ENCODE results near the gene EDIL3. TPM values are rescaled to one million over a fixed set of nuclear protein-coding genes. Genes with fewer than 3 reads are reported as not detected.

Gene EDIL3
- total RNA-seq, 1 experiment from 2014 or later = not detected

GRCh38 chr5:84419742-84420141 lies 35.1 kb upstream of the EDIL3 start:
- DNase-seq = no peak
- Mint-ChIP-seq H3K36me3 (ENCODE audit: insufficient read depth, unreplicated experiment) (no peaks in the 10 kb centered on the region), H3K4me3 (ENCODE audit: unreplicated experiment) (no peak overlapping the region), H3K9me3 (ENCODE audit: unreplicated experiment) (no peaks in the 10 kb centered on the region), H3K27me3 (ENCODE audit: insufficient read depth, unreplicated experiment) (no peaks in the 10 kb centered on the region), H3K4me1 (ENCODE audit: low read depth, unreplicated experiment) (no peaks in the 10 kb centered on the region), H3K27ac (ENCODE audit: unreplicated experiment) (no peak overlapping the region)
- ChIA-PET POLR2A (no interaction called here), CTCF (no interaction called here)
- no peaks in the 10 kb centered on the region for H3K36me3 ChIP-seq (ENCODE audit: control insufficient read depth, insufficient read depth, low read length)
- BruUV-seq (replicated peaks) = no TSS peak
- intact Hi-C loops (cut with micrococcal nuclease; ENCODE audit: unreplicated experiment) = no loop called here
- no peaks in the 10 kb centered on the region for H3K27me3 ChIP-seq (replicated peaks; ENCODE audit: control insufficient read depth, insufficient read depth, low read length)
- no peaks in the 10 kb centered on the region for H3K4me1 ChIP-seq
- no peaks in the 10 kb centered on the region for H3K9me3 ChIP-seq
- TF ChIP-seq, protein P1, sequence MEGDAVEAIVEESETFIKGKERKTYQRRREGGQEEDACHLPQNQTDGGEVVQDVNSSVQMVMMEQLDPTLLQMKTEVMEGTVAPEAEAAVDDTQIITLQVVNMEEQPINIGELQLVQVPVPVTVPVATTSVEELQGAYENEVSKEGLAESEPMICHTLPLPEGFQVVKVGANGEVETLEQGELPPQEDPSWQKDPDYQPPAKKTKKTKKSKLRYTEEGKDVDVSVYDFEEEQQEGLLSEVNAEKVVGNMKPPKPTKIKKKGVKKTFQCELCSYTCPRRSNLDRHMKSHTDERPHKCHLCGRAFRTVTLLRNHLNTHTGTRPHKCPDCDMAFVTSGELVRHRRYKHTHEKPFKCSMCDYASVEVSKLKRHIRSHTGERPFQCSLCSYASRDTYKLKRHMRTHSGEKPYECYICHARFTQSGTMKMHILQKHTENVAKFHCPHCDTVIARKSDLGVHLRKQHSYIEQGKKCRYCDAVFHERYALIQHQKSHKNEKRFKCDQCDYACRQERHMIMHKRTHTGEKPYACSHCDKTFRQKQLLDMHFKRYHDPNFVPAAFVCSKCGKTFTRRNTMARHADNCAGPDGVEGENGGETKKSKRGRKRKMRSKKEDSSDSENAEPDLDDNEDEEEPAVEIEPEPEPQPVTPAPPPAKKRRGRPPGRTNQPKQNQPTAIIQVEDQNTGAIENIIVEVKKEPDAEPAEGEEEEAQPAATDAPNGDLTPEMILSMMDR (IDR thresholded peaks at IDR 0.05; ENCODE audit: insufficient read depth in 1 of 2, low read depth in 1 of 2, low read length in 1 of 2, severe bottlenecking in 1 of 2, unreplicated experiment in 1 of 2) = no peak
- H3K4me3 ChIP-seq (ENCODE audit: low read depth, low read length) = no peak overlapping the region

GRCh38 chr5:84411832-84412605 lies 27.3 kb upstream of the EDIL3 start:
- Histone ChIP-seq H3K9me3 (no peaks in the 10 kb centered on the region), H3K4me1 (no peaks in the 10 kb centered on the region), H3K27me3 (replicated peaks; ENCODE audit: control insufficient read depth, insufficient read depth, low read length) (no peaks in the 10 kb centered on the region), H3K36me3 (ENCODE audit: control insufficient read depth, insufficient read depth, low read length) (no peaks in the 10 kb centered on the region), H3K4me3 (ENCODE audit: low read depth, low read length) (no peak overlapping the region)
- no peak overlapping the region for H3K4me3 Mint-ChIP-seq (ENCODE audit: unreplicated experiment)
- H3K27ac Mint-ChIP-seq (ENCODE audit: unreplicated experiment) = no peak overlapping the region
- ChIA-PET CTCF (no interaction called here), POLR2A (no interaction called here)
- intact Hi-C loops (cut with micrococcal nuclease; ENCODE audit: unreplicated experiment) = no loop called here
- H3K27me3 Mint-ChIP-seq (ENCODE audit: insufficient read depth, unreplicated experiment) = no peaks in the 10 kb centered on the region
- H3K9me3 Mint-ChIP-seq (ENCODE audit: unreplicated experiment) = no peaks in the 10 kb centered on the region
- no peaks in the 10 kb centered on the region for H3K36me3 Mint-ChIP-seq (ENCODE audit: insufficient read depth, unreplicated experiment)
- TF ChIP-seq, protein P1 (IDR thresholded peaks at IDR 0.05; ENCODE audit: insufficient read depth in 1 of 2, low read depth in 1 of 2, low read length in 1 of 2, severe bottlenecking in 1 of 2, unreplicated experiment in 1 of 2) = no peak
- no TSS peak for BruUV-seq (replicated peaks)
- no peaks in the 10 kb centered on the region for H3K4me1 Mint-ChIP-seq (ENCODE audit: low read depth, unreplicated experiment)
- DNase-seq = no peak

DNA sequence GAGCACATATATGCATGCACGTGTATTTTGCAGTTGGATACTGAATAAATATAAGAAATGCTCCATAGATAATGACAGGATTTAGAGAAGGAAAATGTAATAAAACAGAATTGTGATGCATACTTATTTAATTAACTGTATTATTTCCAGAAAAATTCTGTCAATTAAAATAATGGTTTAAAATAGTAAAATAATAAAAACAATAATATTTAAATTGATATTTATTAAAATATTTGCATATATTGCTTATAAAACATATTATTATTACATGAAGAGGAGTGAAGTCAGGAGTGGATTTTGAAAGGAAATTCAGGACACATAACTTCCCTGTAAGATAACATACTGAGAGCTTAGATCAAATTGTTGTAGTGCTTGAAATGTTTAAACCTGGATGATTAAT lies 21.4 kb upstream of the EDIL3 start:
- Mint-ChIP-seq H3K36me3 (ENCODE audit: insufficient read depth, unreplicated experiment) (no peaks in the 10 kb centered on the region), H3K27me3 (ENCODE audit: insufficient read depth, unreplicated experiment) (no peaks in the 10 kb centered on the region), H3K27ac (ENCODE audit: unreplicated experiment) (no peak overlapping the region), H3K9me3 (ENCODE audit: unreplicated experiment) (no peaks in the 10 kb centered on the region), H3K4me3 (ENCODE audit: unreplicated experiment) (no peak overlapping the region), H3K4me1 (ENCODE audit: low read depth, unreplicated experiment) (no peaks in the 10 kb centered on the region)
- ChIA-PET CTCF (no interaction called here), POLR2A (no interaction called here)
- TF ChIP-seq, protein P1 (IDR thresholded peaks at IDR 0.05; ENCODE audit: insufficient read depth in 1 of 2, low read depth in 1 of 2, low read length in 1 of 2, severe bottlenecking in 1 of 2, unreplicated experiment in 1 of 2) = no peak
- intact Hi-C loops (cut with micrococcal nuclease; ENCODE audit: unreplicated experiment) = no loop called here
- H3K9me3 ChIP-seq = no peaks in the 10 kb centered on the region
- no peaks in the 10 kb centered on the region for H3K27me3 ChIP-seq (replicated peaks; ENCODE audit: control insufficient read depth, insufficient read depth, low read length)
- no TSS peak for BruUV-seq (replicated peaks)
- no peaks in the 10 kb centered on the region for H3K4me1 ChIP-seq
- H3K36me3 ChIP-seq (ENCODE audit: control insufficient read depth, insufficient read depth, low read length) = no peaks in the 10 kb centered on the region
- DNase-seq = no peak
- no peak overlapping the region for H3K4me3 ChIP-seq (ENCODE audit: low read depth, low read length)
